ENCODE measurements around the gene CCDC201.
"Not testable (repeated sequence)": the region's sequence is repeated elsewhere in the genome, so short reads cannot be mapped to it uniquely, and the experiment has no call there.

CCDC201 gene

GRCh38 chr7:45817913-45818312 is 55.0 kb downstream of the CCDC201 start:
- DNase-seq (ENCODE audit: low read depth in 2 of 2), result not testable (repeated sequence)

- not testable (repeated sequence) for DNase-seq (ENCODE audit: low read depth in 2 of 2)
These were observed 55.9 kb downstream of the CCDC201 start for GRCh38 chr7:45817016-45817415.

- DNase-seq (ENCODE audit: low read depth in 2 of 2), result not testable (repeated sequence)
These were observed 58.4 kb downstream of the CCDC201 start for GRCh38 chr7:45814216-45815118.

- not testable (repeated sequence) for DNase-seq (ENCODE audit: low read depth in 2 of 2)
These were observed 59.1 kb downstream of the CCDC201 start for GRCh38 chr7:45813771-45814170.

GRCh38 chr7:45812946-45813345 is 59.9 kb downstream of the CCDC201 start:
- DNase-seq (ENCODE audit: low read depth in 2 of 2), result no peak

DNA sequence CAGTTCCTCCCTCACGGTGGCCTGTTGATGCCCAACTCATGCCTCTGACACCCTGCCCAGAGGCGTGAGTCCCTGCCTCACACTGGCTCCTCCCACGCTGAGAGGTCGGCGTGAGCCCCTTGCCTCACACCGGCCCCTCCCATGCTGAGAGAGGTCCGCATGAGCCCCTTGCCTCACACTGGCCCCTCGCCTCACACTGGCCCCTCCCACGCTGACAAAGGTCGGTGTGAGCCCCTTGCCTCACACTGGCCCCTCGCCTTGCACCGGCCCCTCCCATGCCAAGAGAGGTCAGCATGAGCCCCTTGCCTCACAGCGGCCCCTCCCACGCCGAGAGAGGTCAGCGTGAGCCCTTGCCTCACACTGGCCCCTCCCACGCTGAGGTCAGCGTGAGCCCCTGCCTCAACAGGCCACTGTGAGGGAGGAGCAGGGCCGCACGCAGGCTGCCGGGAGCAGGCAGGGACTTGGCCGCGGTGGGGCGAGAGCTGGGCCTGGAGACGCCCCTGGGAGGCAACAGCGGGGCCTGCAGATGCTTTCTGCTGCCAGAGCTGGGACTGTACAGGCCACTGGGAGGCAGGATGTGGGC is 61.1 kb downstream of the CCDC201 start:
- DNase-seq (ENCODE audit: low read depth in 2 of 2), result not testable (repeated sequence)

DNA sequence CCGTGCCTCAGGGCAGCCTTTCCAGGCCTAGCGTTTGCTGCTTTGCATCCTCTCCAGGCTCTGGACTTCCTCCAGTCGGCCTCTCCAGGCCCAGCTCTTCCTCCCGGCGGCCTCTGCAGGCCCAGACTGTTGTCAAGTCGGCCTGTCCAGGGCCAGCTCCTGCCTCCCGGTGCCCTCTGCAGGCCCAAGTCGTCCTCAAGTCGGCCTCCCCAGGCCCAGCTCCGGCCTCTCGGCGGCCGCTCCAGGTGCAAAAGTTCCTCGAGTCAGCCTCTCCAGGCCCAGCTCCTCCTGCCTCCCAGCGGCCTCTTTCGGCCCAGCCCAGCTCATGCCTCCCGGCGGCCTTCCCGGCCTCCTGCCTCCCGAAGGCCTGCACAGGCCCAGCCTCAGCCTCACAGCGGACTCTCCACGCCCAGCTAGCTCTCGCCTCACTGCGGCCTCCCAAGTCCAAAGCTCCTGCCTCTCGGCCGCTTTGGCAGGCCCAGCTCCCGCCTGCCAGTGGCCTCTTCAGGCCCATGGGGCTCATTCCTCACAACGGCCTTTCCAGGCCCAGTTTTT is 62.4 kb downstream of the CCDC201 start:
- not testable (repeated sequence) for DNase-seq (ENCODE audit: low read depth in 2 of 2)
